ENCODE results near the gene TMEM220.

GRCh38 chr17:10751563-10751962 lies 21.7 kb upstream of the TMEM220 start:
- TF ChIP-seq EZH2 (IDR thresholded peaks at IDR 0.05) (no peak), CTCF (IDR thresholded peaks at IDR 0.05) (no peak), EZH2phosphoT487 (IDR thresholded peaks at IDR 0.05) (no peak)
